AG04449 (cell line): ENCODE results near the gene SOX8.

Source experiments
- CTCF ChIA-PET: fragments of 350-600 bp; formaldehyde crosslinking; extraction: SDS; loops from one replicate; lab custom pipeline; 2021; ENCODE audit warnings: antibody characterized with exemption; lab: Yijun Ruan, JAX
- POLR2A ChIA-PET: fragments of 400-600, 350-600 bp; formaldehyde crosslinking; extraction: SDS; loops from one replicate; lab custom pipeline; 2020; ENCODE audit warnings: antibody characterized with exemption, inconsistent platforms; lab: Yijun Ruan, JAX
- DNase-seq: peaks from one replicate; pipeline ENCODE4 v3.0.0-alpha.2; 2010; ENCODE audit warnings: low read depth, low spot score
- H3K4me3 ChIP-seq: 2 replicates; pipeline ENCODE4 v1.5.1; 2011; ENCODE audit warnings: low read depth, mild to moderate bottlenecking, control low read depth, low read length
- TF ChIP-seq, protein P1 (sequence below): IDR thresholded peaks from one replicate; pipeline ENCODE4 v1.5.1; 2011; ENCODE audit warnings: mild to moderate bottlenecking, moderate library complexity, low read length, control low read depth, inconsistent platforms; ENCODE audit not compliant: insufficient read depth; ENCODE audit errors: missing control alignments

The SOX8 gene

DNA sequence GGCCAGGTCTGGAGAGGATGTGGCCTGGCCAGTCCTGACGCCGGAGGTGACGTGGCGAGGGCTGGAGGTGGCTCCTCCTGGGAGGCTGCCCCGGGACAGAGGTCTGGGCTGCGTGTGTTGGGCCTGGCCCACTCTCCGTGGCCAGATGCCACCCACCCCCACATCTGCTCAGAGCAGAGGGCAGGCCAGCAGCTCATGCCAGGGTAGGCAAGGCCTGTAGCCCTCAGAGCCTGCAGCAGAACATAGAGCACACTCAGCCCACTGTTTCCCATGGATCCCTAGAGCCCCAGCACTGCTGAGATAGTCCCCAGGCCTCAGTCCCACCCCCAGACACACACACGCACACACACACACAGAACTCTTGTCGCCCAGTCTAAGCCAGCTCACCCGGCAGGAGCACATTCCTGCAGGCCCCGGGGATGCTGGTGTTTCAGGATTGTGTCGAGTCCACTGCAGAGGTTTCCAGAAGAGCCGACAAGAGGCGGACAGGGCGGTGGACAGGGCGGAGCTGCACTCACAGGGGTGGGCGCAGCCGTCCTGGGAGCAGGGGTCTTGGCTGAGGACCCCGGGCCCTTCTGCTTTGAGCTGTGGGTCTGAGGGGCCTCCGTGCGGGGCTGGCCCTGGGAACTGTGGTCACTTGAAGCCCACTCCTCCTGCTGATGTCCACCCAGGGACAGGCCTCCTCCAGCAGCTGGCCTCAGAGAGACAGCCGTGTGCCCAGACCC is 33.4 kb downstream of the SOX8 start:
- CTCF ChIA-PET: no interaction called here
- TF ChIP-seq, protein P1, sequence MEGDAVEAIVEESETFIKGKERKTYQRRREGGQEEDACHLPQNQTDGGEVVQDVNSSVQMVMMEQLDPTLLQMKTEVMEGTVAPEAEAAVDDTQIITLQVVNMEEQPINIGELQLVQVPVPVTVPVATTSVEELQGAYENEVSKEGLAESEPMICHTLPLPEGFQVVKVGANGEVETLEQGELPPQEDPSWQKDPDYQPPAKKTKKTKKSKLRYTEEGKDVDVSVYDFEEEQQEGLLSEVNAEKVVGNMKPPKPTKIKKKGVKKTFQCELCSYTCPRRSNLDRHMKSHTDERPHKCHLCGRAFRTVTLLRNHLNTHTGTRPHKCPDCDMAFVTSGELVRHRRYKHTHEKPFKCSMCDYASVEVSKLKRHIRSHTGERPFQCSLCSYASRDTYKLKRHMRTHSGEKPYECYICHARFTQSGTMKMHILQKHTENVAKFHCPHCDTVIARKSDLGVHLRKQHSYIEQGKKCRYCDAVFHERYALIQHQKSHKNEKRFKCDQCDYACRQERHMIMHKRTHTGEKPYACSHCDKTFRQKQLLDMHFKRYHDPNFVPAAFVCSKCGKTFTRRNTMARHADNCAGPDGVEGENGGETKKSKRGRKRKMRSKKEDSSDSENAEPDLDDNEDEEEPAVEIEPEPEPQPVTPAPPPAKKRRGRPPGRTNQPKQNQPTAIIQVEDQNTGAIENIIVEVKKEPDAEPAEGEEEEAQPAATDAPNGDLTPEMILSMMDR: no peak
- no peak for DNase-seq
- no peak overlapping the region for H3K4me3 ChIP-seq
- POLR2A ChIA-PET: no interaction called here

DNA sequence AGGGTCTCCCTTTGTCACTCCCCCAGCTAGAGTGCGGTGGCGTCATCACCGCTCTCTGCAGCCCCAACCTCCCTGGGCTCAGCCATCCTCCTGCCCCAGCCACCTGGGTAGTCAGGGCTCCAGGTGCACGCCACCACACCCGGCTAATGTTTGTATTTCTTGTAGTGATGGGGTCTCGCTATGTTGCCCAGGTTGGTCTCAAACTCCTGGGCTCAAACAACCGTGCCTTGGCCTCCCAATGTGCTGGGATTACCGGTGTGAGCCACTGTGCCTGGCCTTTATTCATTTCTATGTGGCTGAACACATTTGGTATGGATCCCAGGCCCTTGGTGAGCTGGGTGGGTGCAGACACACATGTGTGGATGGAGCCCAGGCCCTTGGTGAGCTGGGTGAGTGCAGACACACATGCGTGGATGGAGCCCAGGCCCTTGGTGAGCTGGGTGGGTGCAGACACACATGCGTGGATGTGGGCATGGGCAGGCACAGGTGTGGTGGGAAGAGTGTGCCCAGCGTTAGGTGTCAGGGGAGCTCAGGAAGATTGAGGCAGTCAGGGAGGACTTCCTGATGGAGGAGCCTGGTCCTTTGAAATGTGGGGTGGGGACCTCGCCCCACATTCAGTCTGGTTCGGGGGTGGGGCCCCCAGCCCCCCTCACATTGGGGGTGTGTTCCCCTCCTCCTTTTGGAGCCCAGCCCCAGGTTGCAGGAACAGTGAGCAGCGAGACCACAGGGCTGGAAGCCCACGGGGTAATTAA is 37.1 kb downstream of the SOX8 start:
- CTCF ChIA-PET: interaction anchor here (1.0 kb wide), 1 partner anchor 37 kb away, joined by 3 read pairs; no protein-coding TSS in a partner anchor
- POLR2A ChIA-PET: no interaction called here
- H3K4me3 ChIP-seq: no peak overlapping the region
- no peak for DNase-seq
- TF ChIP-seq, protein P1: no peak

DNA sequence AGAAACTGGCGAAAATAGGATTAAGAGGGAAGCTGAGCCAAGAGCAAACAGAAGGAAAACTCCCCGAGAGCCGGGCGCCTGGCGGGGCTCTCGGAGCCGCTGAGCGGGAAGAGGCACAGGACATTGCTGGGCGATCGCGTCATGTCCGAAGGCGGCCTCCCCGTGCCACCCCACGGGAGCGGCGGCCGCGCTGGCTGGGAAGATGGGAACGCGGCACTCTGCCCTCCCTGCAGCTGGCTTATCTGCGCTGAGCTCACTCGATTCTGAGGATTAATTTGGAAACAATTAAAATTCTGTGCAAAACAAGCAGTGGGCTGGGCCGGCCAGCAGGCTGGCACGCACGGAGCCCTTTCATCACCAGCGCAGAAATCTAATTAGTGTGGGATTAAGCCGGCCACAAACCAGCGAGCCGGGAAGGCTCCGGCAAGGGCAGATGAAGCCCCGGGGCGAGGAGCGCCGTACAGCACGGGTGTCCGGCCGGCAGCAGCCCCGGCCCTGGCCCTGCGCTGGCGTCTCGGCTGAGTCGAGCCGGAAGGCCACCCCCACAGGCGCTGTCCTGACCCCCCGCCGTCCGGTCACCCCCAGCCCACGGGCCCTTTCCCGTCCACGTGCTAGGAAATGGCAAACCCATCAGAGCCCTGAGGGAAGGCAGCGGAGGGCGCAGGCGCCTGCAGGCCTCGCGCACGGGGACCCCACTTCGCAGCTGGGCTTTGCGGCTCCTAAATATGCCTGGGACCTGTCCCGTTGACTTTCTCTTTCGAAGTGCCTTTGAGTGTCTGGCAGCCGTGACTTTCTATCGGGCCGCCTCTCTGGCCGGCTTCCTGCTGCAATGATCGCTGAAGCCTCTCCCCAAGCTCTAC is 37.9 kb downstream of the SOX8 start:
- POLR2A ChIA-PET: no interaction called here
- peak overlapping the region; percentile 12; the same call in 1 of the 2 replicates for H3K4me3 ChIP-seq
- CTCF ChIA-PET: interaction anchor here (1.0 kb wide), 1 partner anchor 36 kb away, joined by 3 read pairs; no protein-coding TSS in a partner anchor
- TF ChIP-seq, protein P1: no peak
- DNase-seq: no peak

DNA sequence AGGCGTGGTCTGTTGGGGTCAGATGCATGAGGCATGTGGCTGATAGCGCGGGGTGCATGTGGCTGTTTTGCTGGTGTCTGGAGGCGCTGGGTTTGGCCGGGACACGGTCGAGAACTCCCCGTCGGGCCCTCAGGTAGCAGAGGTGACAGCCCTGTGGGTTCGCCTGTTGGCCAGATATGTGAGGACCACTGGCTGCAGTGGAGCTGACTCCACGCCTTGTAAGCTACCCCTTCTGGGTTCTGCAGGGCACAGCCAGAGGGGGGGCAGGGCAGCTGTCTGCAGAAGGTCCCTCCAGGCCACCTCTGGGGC is 38.5 kb downstream of the SOX8 start:
- ChIA-PET POLR2A (no interaction called here), CTCF (no interaction called here)
- TF ChIP-seq, protein P1: no peak
- no peak for DNase-seq
- no peak overlapping the region for H3K4me3 ChIP-seq

DNA sequence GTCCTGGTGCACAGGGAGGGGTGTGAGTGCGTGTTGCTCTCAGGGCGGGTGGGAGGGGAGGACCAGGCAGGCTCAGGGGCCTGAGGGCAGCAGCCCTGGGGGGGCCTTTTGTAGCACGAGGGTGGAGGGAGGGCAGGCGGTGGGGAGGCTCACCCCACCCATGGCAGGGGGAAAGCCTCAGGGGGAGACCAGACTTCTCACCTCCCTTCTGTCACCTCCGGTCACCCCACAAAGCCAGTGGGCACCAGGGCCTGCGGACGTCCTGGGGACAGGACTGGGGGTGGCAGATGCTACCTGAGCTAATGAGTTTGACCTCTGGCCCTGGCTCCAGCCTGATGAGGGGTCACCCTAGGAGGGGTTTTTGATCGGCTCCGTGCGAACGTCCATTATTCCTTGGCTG is 39.0 kb downstream of the SOX8 start:
- CTCF ChIA-PET: no interaction called here
- DNase-seq: no peak
- TF ChIP-seq, protein P1: no peak
- POLR2A ChIA-PET: no interaction called here
- no peak overlapping the region for H3K4me3 ChIP-seq
